OCI-LY1 (cell line): ENCODE results near the gene KLHL6.

Experiments used
- H2AFZ ChIP-seq: fragments of 200-600 bp; sonication (generic), shearing (Covaris generic); 2 replicates; pipeline ENCODE4 v1.6.0; 2014; ENCODE audit warnings: antibody characterized with exemption, mild to moderate bottlenecking, low read length
- H3F3A ChIP-seq: fragments of 200-600 bp; sonication (generic), shearing (Covaris generic); 2 replicates; pipeline ENCODE4 v1.6.0; 2014; ENCODE audit warnings: mild to moderate bottlenecking, antibody characterized with exemption, low read length, moderate library complexity; ENCODE audit not compliant: insufficient read depth
- H3K27ac ChIP-seq: fragments of 200-600 bp; sonication (generic); 2 replicates; pipeline ENCODE4 v1.5.1; 2014; ENCODE audit warnings: low read length, mixed run types, mild to moderate bottlenecking, low read depth; ENCODE audit not compliant: poor library complexity, severe bottlenecking
- H3K27me3 ChIP-seq: fragments of 200-600 bp; sonication (generic); 2 replicates; pipeline ENCODE4 v1.6.0; 2014; ENCODE audit warnings: antibody characterized with exemption, mild to moderate bottlenecking, low read length, moderate library complexity; ENCODE audit not compliant: insufficient read depth
- H3K36me3 ChIP-seq: fragments of 200-600 bp; sonication (generic); 2 replicates; pipeline ENCODE4 v1.6.1; 2014; ENCODE audit warnings: mild to moderate bottlenecking, antibody characterized with exemption, low read length, moderate library complexity, mixed read lengths; ENCODE audit not compliant: insufficient read depth
- H3K4me1 ChIP-seq: fragments of 200-600 bp; sonication (generic); 2 replicates; pipeline ENCODE4 v1.5.1; 2014; ENCODE audit warnings: mild to moderate bottlenecking, low read length, moderate library complexity; ENCODE audit not compliant: insufficient read depth, severe bottlenecking
- H3K4me2 ChIP-seq: fragments of 200-600 bp; sonication (generic), shearing (Covaris generic); 2 replicates; pipeline ENCODE4 v1.6.1; 2014; ENCODE audit warnings: low read length
- H3K4me3 ChIP-seq: fragments of 200-600 bp; sonication (generic); 2 replicates; pipeline ENCODE4 v1.5.1; 2014; ENCODE audit warnings: low read length, low read depth, mild to moderate bottlenecking, mixed read lengths; ENCODE audit not compliant: poor library complexity, severe bottlenecking
- H3K79me2 ChIP-seq: fragments of 200-600 bp; shearing (Covaris generic); 2 replicates; pipeline ENCODE4 v1.6.1; 2016; ENCODE audit warnings: mixed run types, low read length, mixed read lengths; ENCODE audit not compliant: insufficient read depth
- H3K9ac ChIP-seq: fragments of 200-600 bp; sonication (generic), shearing (Covaris generic); 2 replicates; pipeline ENCODE4 v1.6.1; 2014; ENCODE audit warnings: mild to moderate bottlenecking, low read length, mixed read lengths
- H3K9me2 ChIP-seq: fragments of 200-600 bp; sonication (generic), shearing (Covaris generic); 2 replicates; pipeline ENCODE4 v1.6.1; 2014; ENCODE audit warnings: low read depth, mild to moderate bottlenecking, low read length, mixed read lengths
- H3K9me3 ChIP-seq: fragments of 200-600 bp; shearing (Covaris generic); 2 replicates; pipeline ENCODE4 v1.6.1; 2014; ENCODE audit warnings: low read length, mixed read lengths
- H4K20me1 ChIP-seq: fragments of 200-600 bp; sonication (generic), shearing (Covaris generic); 2 replicates; pipeline ENCODE4 v1.6.0; 2016; ENCODE audit warnings: mild to moderate bottlenecking, low read length; ENCODE audit not compliant: insufficient read depth
- CTCF ChIP-seq: fragments of 200-600 bp; sonication (generic), shearing (Covaris generic); IDR thresholded peaks from 2 replicates; pipeline ENCODE4 v1.5.1; 2017; ENCODE audit warnings: mild to moderate bottlenecking, antibody characterized with exemption, low read length, moderate library complexity, mixed read lengths
- EZH2 ChIP-seq: fragments of 200-600 bp; sonication (generic), shearing (Covaris generic); IDR thresholded peaks from 2 replicates; pipeline ENCODE4 v1.8.0; 2017; ENCODE audit warnings: borderline replicate concordance, mixed run types, mild to moderate bottlenecking, antibody characterized with exemption, low read length, moderate library complexity, mixed read lengths

Gene KLHL6

GRCh38 chr3:183460081-183461055, 95.1 kb downstream of the KLHL6 start:
- no peak overlapping the region for H3K27ac ChIP-seq
- peak overlapping the region; percentile 64 for H2AFZ ChIP-seq
- H3K4me2 ChIP-seq, result peak overlapping the region; percentile 6; the same call in 1 of the 2 replicates

GRCh38 chr3:183455089-183455488, 100.4 kb downstream of the KLHL6 start:
- H3F3A ChIP-seq, result no peaks in the 10 kb centered on the region
- no peaks in the 10 kb centered on the region for H3K79me2 ChIP-seq
- no peaks in the 10 kb centered on the region for H3K9me2 ChIP-seq
- H3K36me3 ChIP-seq, result no peaks in the 10 kb centered on the region
- no peak overlapping the region for H2AFZ ChIP-seq
- peaks cover under 1% of the 10 kb centered on the region for H3K4me1 ChIP-seq
- no peaks in the 10 kb centered on the region for H3K9me3 ChIP-seq
- no peak overlapping the region for H3K9ac ChIP-seq
- no peaks in the 10 kb centered on the region for H3K27me3 ChIP-seq
- no peaks in the 10 kb centered on the region for H4K20me1 ChIP-seq
- no peak overlapping the region for H3K4me2 ChIP-seq
- no peak overlapping the region for H3K4me3 ChIP-seq
- TF ChIP-seq CTCF (no peak), EZH2 (no peak)
- H3K27ac ChIP-seq, result no peak overlapping the region

More at GRCh38 chr3:183460081-183461055, 95.1 kb downstream of the KLHL6 start:
- TF ChIP-seq EZH2, result no peak
- TF ChIP-seq CTCF, result no peak
- no peaks in the 10 kb centered on the region for H4K20me1 ChIP-seq
- no peaks in the 10 kb centered on the region for H3K9me3 ChIP-seq
- no peaks in the 10 kb centered on the region for H3K79me2 ChIP-seq
- H3F3A ChIP-seq, result no peaks in the 10 kb centered on the region
- no peak overlapping the region for H3K4me3 ChIP-seq
- peaks cover 11% of the 10 kb centered on the region for H3K4me1 ChIP-seq
- no peaks in the 10 kb centered on the region for H3K9me2 ChIP-seq
- no peaks in the 10 kb centered on the region for H3K27me3 ChIP-seq
- H3K9ac ChIP-seq, result no peak overlapping the region
- H3K36me3 ChIP-seq, result no peaks in the 10 kb centered on the region

GRCh38 chr3:183454064-183454463, 101.4 kb downstream of the KLHL6 start:
- Histone ChIP-seq H3K4me3 (no peak overlapping the region), H3K79me2 (no peaks in the 10 kb centered on the region), H3K4me1 (no peaks in the 10 kb centered on the region), H3K4me2 (no peak overlapping the region), H2AFZ (no peak overlapping the region), H3K27me3 (no peaks in the 10 kb centered on the region), H3K36me3 (no peaks in the 10 kb centered on the region), H4K20me1 (no peaks in the 10 kb centered on the region), H3K9ac (no peak overlapping the region), H3K9me2 (no peaks in the 10 kb centered on the region), H3K27ac (no peak overlapping the region), H3K9me3 (no peaks in the 10 kb centered on the region), H3F3A (no peaks in the 10 kb centered on the region)
- no peak for TF ChIP-seq CTCF
